Measurements from ENCODE around the gene ABLIM1. TPM values are rescaled to one million over a fixed set of nuclear protein-coding genes. Genes with fewer than 3 reads are reported as not detected.
A peak's percentile ranks its signal among the peaks of the same experiment; 100 is the strongest.

Gene ABLIM1
- total RNA-seq = 76.6 and 76.9 TPM in 2 replicates

DNA sequence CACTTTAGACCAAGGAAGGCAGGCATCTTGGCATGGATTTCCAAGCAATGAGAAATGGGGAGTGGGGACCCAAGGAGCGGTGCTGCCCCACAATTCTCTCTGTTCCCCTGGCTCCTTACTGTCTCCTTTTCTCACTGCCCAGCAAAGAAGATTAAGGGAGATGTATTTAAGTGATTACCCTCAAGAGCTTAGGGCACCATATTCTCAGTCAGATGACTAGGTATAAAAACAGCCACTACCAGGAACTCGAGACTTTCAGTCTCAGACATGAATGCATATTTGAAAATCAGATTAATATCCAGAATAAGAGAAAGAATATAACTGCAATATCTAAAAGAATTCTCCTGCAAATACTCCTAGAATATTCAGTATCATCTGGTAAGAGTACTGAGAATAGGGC, at the start of gene ABLIM1:
TSS of gene ABLIM1 (minus strand) at position 101 of the 400 bp plus-strand sequence. CDS start at position 26, 75 bp downstream.
- H3K36me3 Mint-ChIP-seq (ENCODE audit: low read depth) = no peaks in the 10 kb centered on the region
- TF ChIP-seq, protein P1, sequence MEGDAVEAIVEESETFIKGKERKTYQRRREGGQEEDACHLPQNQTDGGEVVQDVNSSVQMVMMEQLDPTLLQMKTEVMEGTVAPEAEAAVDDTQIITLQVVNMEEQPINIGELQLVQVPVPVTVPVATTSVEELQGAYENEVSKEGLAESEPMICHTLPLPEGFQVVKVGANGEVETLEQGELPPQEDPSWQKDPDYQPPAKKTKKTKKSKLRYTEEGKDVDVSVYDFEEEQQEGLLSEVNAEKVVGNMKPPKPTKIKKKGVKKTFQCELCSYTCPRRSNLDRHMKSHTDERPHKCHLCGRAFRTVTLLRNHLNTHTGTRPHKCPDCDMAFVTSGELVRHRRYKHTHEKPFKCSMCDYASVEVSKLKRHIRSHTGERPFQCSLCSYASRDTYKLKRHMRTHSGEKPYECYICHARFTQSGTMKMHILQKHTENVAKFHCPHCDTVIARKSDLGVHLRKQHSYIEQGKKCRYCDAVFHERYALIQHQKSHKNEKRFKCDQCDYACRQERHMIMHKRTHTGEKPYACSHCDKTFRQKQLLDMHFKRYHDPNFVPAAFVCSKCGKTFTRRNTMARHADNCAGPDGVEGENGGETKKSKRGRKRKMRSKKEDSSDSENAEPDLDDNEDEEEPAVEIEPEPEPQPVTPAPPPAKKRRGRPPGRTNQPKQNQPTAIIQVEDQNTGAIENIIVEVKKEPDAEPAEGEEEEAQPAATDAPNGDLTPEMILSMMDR (IDR thresholded peaks at IDR 0.05) = no peak
- no peak within 1 kb of the TSS for H3K27ac Mint-ChIP-seq
- H3K4me1 Mint-ChIP-seq = no peaks in the 10 kb centered on the region
- ChIA-PET CTCF (no interaction called here), POLR2A (no interaction called here)
- ATAC-seq (ENCODE audit: low read depth) (no peak), DNase-seq (no peak)
- no peak within 1 kb of the TSS for H3K4me3 Mint-ChIP-seq
- H3K27me3 Mint-ChIP-seq = peaks cover 4% of the 10 kb centered on the region
- intact Hi-C loops (cut with micrococcal nuclease) = no loop called here
- H3K9me3 Mint-ChIP-seq = no peaks in the 10 kb centered on the region

DNA sequence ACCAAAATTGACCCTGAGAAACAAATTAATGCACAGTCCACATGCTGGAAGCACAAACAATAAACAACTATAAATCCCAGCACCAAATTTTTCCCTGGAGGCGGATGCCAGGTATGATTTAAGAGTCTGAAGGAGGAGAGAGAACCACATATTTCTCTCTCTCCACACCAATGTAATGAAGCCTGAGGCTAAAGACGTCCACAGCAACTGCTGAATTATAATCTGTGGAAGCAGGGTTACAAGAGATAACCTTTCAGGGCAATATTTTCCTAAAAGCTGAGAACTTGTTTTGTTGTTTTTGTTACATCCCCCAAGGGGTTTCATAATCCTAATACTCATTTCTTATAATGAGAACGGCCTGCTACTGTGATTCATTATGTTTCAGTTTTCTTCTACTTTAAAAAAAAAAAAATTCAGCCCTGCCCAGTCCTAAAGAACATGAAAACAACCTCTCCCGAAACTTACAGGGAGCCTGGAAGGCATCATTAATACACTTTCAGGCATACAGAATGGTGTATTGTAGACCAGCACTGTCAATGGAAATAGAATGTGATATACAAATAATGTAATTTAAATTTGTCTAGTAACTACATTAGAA, 48.5 kb upstream of the ABLIM1 start:
- no peaks in the 10 kb centered on the region for H3K9me3 Mint-ChIP-seq
- no peak overlapping the region for H3K27ac Mint-ChIP-seq
- intact Hi-C loops (cut with micrococcal nuclease) = no loop called here
- ATAC-seq (ENCODE audit: low read depth) = no peak
- peaks cover 7% of the 10 kb centered on the region for H3K27me3 Mint-ChIP-seq
- no peak overlapping the region for H3K4me3 Mint-ChIP-seq
- DNase-seq = no peak
- CTCF ChIA-PET = no interaction called here
- TF ChIP-seq, protein P1 (IDR thresholded peaks at IDR 0.05) = no peak
- POLR2A ChIA-PET = no interaction called here
- H3K36me3 Mint-ChIP-seq (ENCODE audit: low read depth) = no peaks in the 10 kb centered on the region
- H3K4me1 Mint-ChIP-seq = no peaks in the 10 kb centered on the region

GRCh38 chr10:114704679-114705078, 46.6 kb upstream of the ABLIM1 start:
- Mint-ChIP-seq H3K36me3 (ENCODE audit: low read depth) (no peaks in the 10 kb centered on the region), H3K4me1 (no peaks in the 10 kb centered on the region), H3K4me3 (no peak overlapping the region), H3K27ac (no peak overlapping the region), H3K9me3 (peaks cover 4% of the 10 kb centered on the region), H3K27me3 (peaks cover 3% of the 10 kb centered on the region)
- DNase-seq (no peak), ATAC-seq (ENCODE audit: low read depth) (no peak)
- POLR2A ChIA-PET = no interaction called here
- TF ChIP-seq, protein P1 (IDR thresholded peaks at IDR 0.05) = no peak
- intact Hi-C loops (cut with micrococcal nuclease) = no loop called here
- CTCF ChIA-PET = interaction anchor here (0.6 to 4.2 kb wide), 5 partner anchors 232 to 401 kb away, joined by 4 to 52 read pairs (median 10); no protein-coding TSS in a partner anchor

DNA sequence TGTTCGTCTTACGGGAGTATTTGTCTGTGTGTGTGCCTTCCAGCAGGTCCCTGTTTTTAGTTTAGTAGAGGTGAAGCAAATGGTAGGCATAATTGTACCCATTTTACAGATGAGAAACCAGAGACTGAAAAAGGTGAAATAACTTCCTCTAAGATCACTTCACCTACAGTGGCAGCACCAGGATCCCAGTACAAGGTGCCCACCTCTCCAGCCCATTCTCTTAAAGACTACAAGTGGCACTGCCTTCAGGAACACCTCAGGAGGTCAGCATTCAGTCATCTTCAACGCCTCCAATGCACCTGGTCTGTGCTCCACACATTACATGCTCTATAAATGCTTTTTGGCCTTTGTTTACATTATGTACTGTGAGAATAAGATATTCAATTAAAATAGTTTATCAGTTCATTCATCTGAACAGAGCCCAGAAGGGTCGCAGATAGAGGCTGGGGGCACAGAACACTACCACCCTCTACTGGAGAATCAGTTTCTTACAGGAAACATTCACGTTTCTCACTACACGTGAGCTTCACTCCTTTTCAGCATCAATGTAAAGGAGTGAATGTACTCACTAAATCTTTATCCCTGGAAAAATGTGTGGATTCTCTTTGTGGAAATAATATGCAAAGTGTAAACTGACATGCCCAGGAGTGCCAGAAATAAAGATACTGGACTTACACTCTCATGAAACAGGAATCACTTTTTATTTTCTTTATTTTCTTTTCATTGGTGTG, 45.5 kb upstream of the ABLIM1 start:
- intact Hi-C loops (cut with micrococcal nuclease) = loop anchor here (1.0 kb wide), 3 partner anchors 153 to 399 kb away; no protein-coding TSS in a partner anchor
- ChIA-PET CTCF (interaction anchor here (0.6 to 4.2 kb wide), 7 partner anchors 9 to 400 kb away, joined by 3 to 52 read pairs (median 4); no protein-coding TSS in a partner anchor), POLR2A (no interaction called here)
- no peak for DNase-seq
- H3K27ac Mint-ChIP-seq = no peak overlapping the region
- TF ChIP-seq, protein P1 (IDR thresholded peaks at IDR 0.05) = no peak
- H3K4me3 Mint-ChIP-seq = no peak overlapping the region
- peak; percentile 52 for ATAC-seq (ENCODE audit: low read depth)
- peaks cover 4% of the 10 kb centered on the region for H3K9me3 Mint-ChIP-seq
- no peaks in the 10 kb centered on the region for H3K36me3 Mint-ChIP-seq (ENCODE audit: low read depth)
- no peaks in the 10 kb centered on the region for H3K27me3 Mint-ChIP-seq
- H3K4me1 Mint-ChIP-seq = no peaks in the 10 kb centered on the region
